Measurements from ENCODE around the gene ANXA6. TPM values are rescaled to one million over a fixed set of nuclear protein-coding genes. Genes with fewer than 3 reads are reported as not detected.

ANXA6 gene
- total RNA-seq, 1 donor from 2014 or later, result 320 TPM

DNA sequence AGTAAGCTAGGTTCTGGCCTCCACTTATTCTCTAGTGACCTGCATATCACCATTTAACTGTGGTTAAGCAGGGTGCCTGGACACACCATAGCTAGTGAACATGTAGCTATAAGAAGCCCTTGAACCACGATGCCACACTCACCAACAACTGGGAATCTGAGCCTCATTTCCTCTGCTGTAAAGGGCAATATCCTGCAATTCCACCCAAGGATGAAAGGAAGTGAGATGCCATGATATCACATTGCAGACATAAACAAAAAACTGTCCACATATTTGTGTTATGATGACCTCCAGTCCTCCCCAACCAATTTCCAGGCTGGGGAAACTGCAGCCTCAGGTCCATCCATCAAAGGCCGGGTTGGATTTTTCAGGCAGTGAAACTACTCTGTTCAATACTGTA lies 87.1 kb downstream of the ANXA6 start:
- Mint-ChIP-seq H3K4me1 (ENCODE audit: low read depth, unreplicated experiment) (peaks cover 59% of the 10 kb centered on the region), H3K9me3 (ENCODE audit: unreplicated experiment) (no peaks in the 10 kb centered on the region), H3K4me3 (ENCODE audit: unreplicated experiment) (no peak overlapping the region), H3K27ac (ENCODE audit: unreplicated experiment) (peak overlapping the region; percentile 26), H3K27me3 (ENCODE audit: low read depth, unreplicated experiment) (no peaks in the 10 kb centered on the region), H3K36me3 (ENCODE audit: low read depth, unreplicated experiment) (peaks cover 4% of the 10 kb centered on the region)
- no peak overlapping the region for H3K27ac ChIP-seq (ENCODE audit: low read depth, low read length)
- peaks cover 94% of the 10 kb centered on the region for H3K79me2 ChIP-seq (ENCODE audit: insufficient read depth, low read length)
- H2AFZ ChIP-seq (ENCODE audit: low read depth, low read length), result no peak overlapping the region
- peaks cover 24% of the 10 kb centered on the region for H4K20me1 ChIP-seq (ENCODE audit: insufficient read depth, low read length)
- no peak overlapping the region for H3K4me2 ChIP-seq (ENCODE audit: low read length)
- DNase-seq (ENCODE audit: low read depth) (no peak), FAIRE-seq (no peak)
- no peak overlapping the region for H3K4me3 ChIP-seq (ENCODE audit: insufficient read depth, low read depth, low read length)
- H3K27me3 ChIP-seq (ENCODE audit: insufficient read depth, low read length), result no peaks in the 10 kb centered on the region
- H3K4me1 ChIP-seq (ENCODE audit: insufficient read depth, low read length), result peaks cover 34% of the 10 kb centered on the region
- TF ChIP-seq CTCF (IDR thresholded peaks at IDR 0.05; ENCODE audit: insufficient read depth, low read depth, low read length), result no peak
- no peak for TF ChIP-seq EZH2 (IDR thresholded peaks at IDR 0.05; ENCODE audit: insufficient read depth, low read length)
- no peak overlapping the region for H3K9ac ChIP-seq (ENCODE audit: low read length)
- H3K9me3 ChIP-seq (ENCODE audit: insufficient read depth, low read depth, low read length), result peaks cover 5% of the 10 kb centered on the region
- no peaks in the 10 kb centered on the region for H3K36me3 ChIP-seq (ENCODE audit: insufficient read depth, low read length)

- H3K27ac Mint-ChIP-seq (ENCODE audit: unreplicated experiment), result peak overlapping the region; percentile 88
- no peaks in the 10 kb centered on the region for H3K27me3 Mint-ChIP-seq (ENCODE audit: low read depth, unreplicated experiment)
- Histone ChIP-seq H3K9me3 (ENCODE audit: insufficient read depth, low read depth, low read length) (peaks cover 5% of the 10 kb centered on the region), H2AFZ (ENCODE audit: low read depth, low read length) (no peak overlapping the region), H3K4me1 (ENCODE audit: insufficient read depth, low read length) (peaks cover 38% of the 10 kb centered on the region), H3K4me2 (ENCODE audit: low read length) (no peak overlapping the region), H3K9ac (ENCODE audit: low read length) (no peak overlapping the region), H3K27ac (ENCODE audit: low read depth, low read length) (peak overlapping the region; percentile 25), H3K36me3 (ENCODE audit: insufficient read depth, low read length) (no peaks in the 10 kb centered on the region), H4K20me1 (ENCODE audit: insufficient read depth, low read length) (peaks cover 21% of the 10 kb centered on the region), H3K4me3 (ENCODE audit: insufficient read depth, low read depth, low read length) (no peak overlapping the region), H3K27me3 (ENCODE audit: insufficient read depth, low read length) (no peaks in the 10 kb centered on the region), H3K79me2 (ENCODE audit: insufficient read depth, low read length) (peaks cover 94% of the 10 kb centered on the region)
- no peaks in the 10 kb centered on the region for H3K9me3 Mint-ChIP-seq (ENCODE audit: unreplicated experiment)
- FAIRE-seq (no peak), DNase-seq (ENCODE audit: low read depth) (no peak)
- TF ChIP-seq CTCF (IDR thresholded peaks at IDR 0.05; ENCODE audit: insufficient read depth, low read depth, low read length) (no peak), EZH2 (IDR thresholded peaks at IDR 0.05; ENCODE audit: insufficient read depth, low read length) (no peak)
- H3K4me3 Mint-ChIP-seq (ENCODE audit: unreplicated experiment), result peak overlapping the region; percentile 27
- peaks cover 4% of the 10 kb centered on the region for H3K36me3 Mint-ChIP-seq (ENCODE audit: low read depth, unreplicated experiment)
- H3K4me1 Mint-ChIP-seq (ENCODE audit: low read depth, unreplicated experiment), result peaks cover 66% of the 10 kb centered on the region
These were observed 89.0 kb downstream of the ANXA6 start for GRCh38 chr5:151068433-151069197.
